ENCODE measurements around the gene ZNRF2. TPM values are rescaled to one million over a fixed set of nuclear protein-coding genes. Genes with fewer than 3 reads are reported as not detected.

ZNRF2 gene
- total RNA-seq, 4 donors from 2014 or later, result 19.6 to 26.3 (median 22.5) TPM

DNA sequence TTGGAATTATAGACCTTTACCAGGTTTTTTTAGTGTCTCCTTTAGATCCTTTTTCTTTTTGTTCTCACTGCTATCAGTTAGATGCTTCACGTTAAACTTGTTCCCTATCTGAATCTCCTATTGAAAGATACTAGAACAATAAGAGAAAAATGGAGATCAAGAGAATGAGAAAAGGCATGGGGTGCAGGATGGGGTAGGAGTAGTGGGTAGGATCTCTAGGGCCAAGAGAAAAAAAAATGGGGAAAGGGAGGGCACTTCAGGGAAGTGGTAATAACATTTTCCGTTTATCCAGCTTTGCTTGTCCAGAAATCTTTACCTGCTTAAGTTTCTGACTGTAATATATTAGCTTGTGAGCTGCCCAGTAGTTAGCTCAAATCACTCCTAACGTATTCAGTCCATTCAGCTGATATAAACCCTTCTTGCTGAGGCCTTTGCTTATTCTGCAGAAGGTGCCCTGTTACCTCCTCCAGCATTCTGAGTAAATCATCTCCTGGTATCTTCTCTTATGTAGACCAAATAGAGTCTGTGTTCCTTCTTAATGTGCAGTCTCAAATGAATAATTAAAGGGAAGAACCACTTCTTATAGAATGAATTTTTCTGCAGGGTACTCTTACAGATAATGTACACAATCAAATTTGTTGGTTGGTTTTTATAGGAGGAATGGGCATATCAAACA is 69.7 kb downstream of the ZNRF2 start:
- DNase-seq, result no peak
- H3K27ac ChIP-seq, result no peak overlapping the region
- H3K9me3 ChIP-seq, result no peaks in the 10 kb centered on the region
- intact Hi-C loops (cut with DNase I), result no loop called here
- no peaks in the 10 kb centered on the region for H3K27me3 ChIP-seq
- peaks cover 0 to 22% (median 0%) of the 10 kb centered on the region in 3 donors for H3K36me3 ChIP-seq
- H3K4me3 ChIP-seq, result no peak overlapping the region
- 89 to 92% methylated on average over 3 of the region's 3 CpGs for WGBS, 2 donors
- peaks cover 4 to 34% (median 6%) of the 10 kb centered on the region in 3 donors for H3K4me1 ChIP-seq
- TF ChIP-seq, protein P1, sequence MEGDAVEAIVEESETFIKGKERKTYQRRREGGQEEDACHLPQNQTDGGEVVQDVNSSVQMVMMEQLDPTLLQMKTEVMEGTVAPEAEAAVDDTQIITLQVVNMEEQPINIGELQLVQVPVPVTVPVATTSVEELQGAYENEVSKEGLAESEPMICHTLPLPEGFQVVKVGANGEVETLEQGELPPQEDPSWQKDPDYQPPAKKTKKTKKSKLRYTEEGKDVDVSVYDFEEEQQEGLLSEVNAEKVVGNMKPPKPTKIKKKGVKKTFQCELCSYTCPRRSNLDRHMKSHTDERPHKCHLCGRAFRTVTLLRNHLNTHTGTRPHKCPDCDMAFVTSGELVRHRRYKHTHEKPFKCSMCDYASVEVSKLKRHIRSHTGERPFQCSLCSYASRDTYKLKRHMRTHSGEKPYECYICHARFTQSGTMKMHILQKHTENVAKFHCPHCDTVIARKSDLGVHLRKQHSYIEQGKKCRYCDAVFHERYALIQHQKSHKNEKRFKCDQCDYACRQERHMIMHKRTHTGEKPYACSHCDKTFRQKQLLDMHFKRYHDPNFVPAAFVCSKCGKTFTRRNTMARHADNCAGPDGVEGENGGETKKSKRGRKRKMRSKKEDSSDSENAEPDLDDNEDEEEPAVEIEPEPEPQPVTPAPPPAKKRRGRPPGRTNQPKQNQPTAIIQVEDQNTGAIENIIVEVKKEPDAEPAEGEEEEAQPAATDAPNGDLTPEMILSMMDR (IDR thresholded peaks at IDR 0.05), result no peak
- TF ChIP-seq POLR2A (IDR thresholded peaks at IDR 0.05), result no peak

DNA sequence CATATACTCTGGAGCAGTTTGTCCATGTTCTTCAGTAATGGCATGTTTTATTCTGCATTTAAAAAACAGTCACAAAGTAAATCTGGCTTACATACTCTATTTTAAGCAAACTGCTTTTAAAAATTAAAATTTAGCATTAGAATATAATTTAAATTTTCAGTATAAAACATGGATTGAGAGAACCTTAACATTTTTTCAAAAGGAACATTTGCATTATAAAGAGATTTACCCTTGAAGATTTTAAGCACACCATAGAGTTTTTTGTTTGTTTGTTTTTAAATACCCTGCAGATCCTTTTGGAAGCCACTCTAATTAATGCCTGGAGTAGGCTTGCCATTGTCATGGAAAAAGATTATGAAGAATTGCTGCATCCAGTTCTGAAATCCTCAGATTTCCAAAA is 70.4 kb downstream of the ZNRF2 start:
- no peak for DNase-seq
- Histone ChIP-seq H3K4me1 (peaks cover 0 to 27% (median 3%) of the 10 kb centered on the region in 3 donors), H3K27me3 (no peaks in the 10 kb centered on the region), H3K27ac (no peak overlapping the region), H3K4me3 (no peak overlapping the region), H3K36me3 (peaks cover 0 to 22% (median 0%) of the 10 kb centered on the region in 3 donors), H3K9me3 (no peaks in the 10 kb centered on the region)
- intact Hi-C loops (cut with DNase I), result no loop called here
- TF ChIP-seq, protein P1 (IDR thresholded peaks at IDR 0.05), result no peak
- TF ChIP-seq POLR2A (IDR thresholded peaks at IDR 0.05), result no peak

DNA sequence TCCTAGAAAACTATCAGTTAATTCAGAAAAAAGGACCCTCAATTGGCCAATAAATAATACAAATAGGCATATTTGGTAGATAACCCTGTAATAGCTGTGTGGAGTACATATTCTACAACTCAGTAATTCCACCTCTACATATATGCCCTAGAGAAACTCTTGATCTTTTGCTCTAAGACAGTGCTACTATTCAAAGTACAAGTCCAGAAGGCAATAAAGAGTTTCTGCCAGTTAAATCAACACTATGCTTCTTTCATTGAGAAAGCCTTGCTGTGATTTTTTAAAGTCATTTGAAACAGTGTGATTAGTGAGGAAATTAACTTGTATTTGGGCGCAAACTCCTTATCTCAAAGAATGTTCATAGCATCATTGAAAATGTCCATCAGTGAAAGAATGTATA is 75.6 kb downstream of the ZNRF2 start:
- DNase-seq, result no peak
- no peak for TF ChIP-seq POLR2A (IDR thresholded peaks at IDR 0.05)
- TF ChIP-seq, protein P1 (IDR thresholded peaks at IDR 0.05), result no peak
- H3K27ac ChIP-seq, result no peak overlapping the region
- peaks cover 0 to 33% (median 0%) of the 10 kb centered on the region in 3 donors for H3K36me3 ChIP-seq
- H3K9me3 ChIP-seq, result no peaks in the 10 kb centered on the region
- no peaks in the 10 kb centered on the region for H3K27me3 ChIP-seq
- intact Hi-C loops (cut with DNase I), result no loop called here
- H3K4me3 ChIP-seq, result no peak overlapping the region
- H3K4me1 ChIP-seq, result no peaks in the 10 kb centered on the region
- WGBS, 2 donors, result 100% methylated on average over 1 of the region's 1 CpG

DNA sequence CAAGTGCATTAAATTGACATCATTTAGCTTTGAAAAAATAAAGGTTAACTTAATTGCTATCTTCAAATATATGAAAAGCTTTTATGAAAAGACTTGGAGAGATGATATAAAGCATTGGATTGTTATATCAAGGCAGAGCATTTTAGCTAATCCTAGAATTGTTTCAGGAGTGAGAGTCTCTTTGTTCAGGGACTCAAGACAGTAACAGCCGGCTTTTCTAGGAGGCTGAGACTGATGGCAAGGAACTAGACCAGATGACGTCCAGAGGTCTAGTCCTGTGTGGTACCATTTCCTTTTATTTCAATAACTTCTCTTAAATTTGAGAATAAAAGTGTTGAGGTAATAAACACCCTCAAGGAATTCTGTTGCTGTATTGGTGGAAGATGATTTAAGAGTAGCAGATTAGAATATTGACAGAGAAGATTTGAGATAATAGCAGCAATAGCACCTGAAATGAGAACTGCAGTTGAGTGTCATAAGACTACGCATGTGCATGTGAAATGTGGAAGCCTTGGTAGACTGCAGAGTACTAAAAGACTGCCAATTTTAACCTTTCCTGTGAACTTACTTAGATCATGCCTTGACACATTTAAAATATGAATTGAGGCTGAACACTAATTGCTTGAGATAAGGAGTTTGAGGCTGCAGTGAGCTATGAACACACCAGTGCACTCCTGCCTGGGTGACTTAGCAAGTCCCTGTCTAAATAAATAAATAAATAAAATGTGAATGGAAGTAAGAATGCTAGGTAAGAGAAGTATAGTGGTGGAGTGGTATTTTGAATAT is 79.6 kb downstream of the ZNRF2 start:
- 84% methylated on average over 3 of the region's 3 CpGs for WGBS, 2 donors
- H3K4me3 ChIP-seq, result no peak overlapping the region
- H3K4me1 ChIP-seq, result no peaks in the 10 kb centered on the region
- peaks cover 0 to 17% (median 0%) of the 10 kb centered on the region in 3 donors for H3K36me3 ChIP-seq
- no peaks in the 10 kb centered on the region for H3K9me3 ChIP-seq
- intact Hi-C loops (cut with DNase I), result no loop called here
- no peaks in the 10 kb centered on the region for H3K27me3 ChIP-seq
- TF ChIP-seq, protein P1 (IDR thresholded peaks at IDR 0.05), result no peak
- TF ChIP-seq POLR2A (IDR thresholded peaks at IDR 0.05), result no peak
- DNase-seq, result no peak
- H3K27ac ChIP-seq, result no peak overlapping the region

DNA sequence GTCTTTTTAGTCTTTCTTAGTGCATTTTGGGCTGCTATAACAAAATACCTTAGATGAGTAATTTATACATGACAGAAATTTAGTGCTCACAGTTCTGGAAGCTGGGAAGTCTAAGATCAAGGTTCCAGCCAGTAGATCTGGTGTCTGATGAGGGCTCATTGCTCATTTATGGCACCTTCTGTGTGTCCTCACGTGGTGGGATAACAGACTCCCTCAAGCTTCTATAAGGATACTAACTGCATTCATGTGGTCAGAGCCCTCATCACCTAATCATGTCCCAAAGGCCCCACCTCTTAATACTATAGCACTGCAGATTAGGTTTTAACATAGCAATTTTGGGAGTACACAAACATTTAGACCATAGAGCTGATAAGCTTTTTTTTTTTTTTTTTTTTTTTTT is 80.4 kb downstream of the ZNRF2 start:
- Histone ChIP-seq H3K36me3 (peaks cover 0 to 17% (median 0%) of the 10 kb centered on the region in 3 donors), H3K4me1 (no peaks in the 10 kb centered on the region), H3K4me3 (no peak overlapping the region), H3K27me3 (no peaks in the 10 kb centered on the region), H3K27ac (no peak overlapping the region), H3K9me3 (no peaks in the 10 kb centered on the region)
- no peak for TF ChIP-seq POLR2A (IDR thresholded peaks at IDR 0.05)
- TF ChIP-seq, protein P1 (IDR thresholded peaks at IDR 0.05), result no peak
- intact Hi-C loops (cut with DNase I), result no loop called here
- DNase-seq, result no peak
- WGBS, 2 donors, result 92 to 100% methylated on average over 1 of the region's 1 CpG

Data from esophagus squamous epithelium (tissue), 5 donors.